NCI-H345 treated with DMSO at 0.1 percent for 48 hours (cell line): ENCODE data around the gene DNAH14.
A peak's percentile ranks its signal among the peaks of the same experiment; 100 is the strongest.

Experiments
- DNase-seq: peaks from one replicate; lab custom pipeline; 2025; ENCODE audit not compliant: unreplicated experiment; lab: John Stamatoyannopoulos, UW

DNAH14 gene

GRCh38 chr1:225388372-225388771 lies 458.9 kb downstream of the DNAH14 start:
- DNase-seq: no peak

- DNase-seq: no peak
These were observed 460.4 kb downstream of the DNAH14 start for GRCh38 chr1:225389843-225390242.

- DNase-seq: no peak
These were observed 466.9 kb downstream of the DNAH14 start for GRCh38 chr1:225396357-225396756.

GRCh38 chr1:225400968-225401367 lies 471.5 kb downstream of the DNAH14 start:
- DNase-seq: no peak

- no peak for DNase-seq
These were observed 477.7 kb downstream of the DNAH14 start for GRCh38 chr1:225406976-225407725.

DNA sequence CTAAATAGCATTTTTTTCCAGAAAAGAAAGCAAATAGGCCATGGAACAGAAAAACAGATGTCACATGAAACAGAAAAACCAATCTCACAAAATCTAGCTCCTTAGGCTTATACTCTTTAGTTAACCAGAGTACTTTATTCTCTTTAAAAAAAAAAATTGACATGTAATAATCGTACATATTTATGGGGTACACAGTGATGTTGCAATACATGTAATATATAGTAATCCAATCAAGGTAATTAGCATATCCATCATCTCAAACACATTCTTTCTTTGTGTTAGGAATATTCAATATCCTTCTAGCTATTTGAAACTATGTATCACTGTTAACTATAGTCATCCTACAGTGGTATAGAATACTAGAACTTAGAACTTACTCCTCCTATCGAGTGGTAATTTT lies 478.3 kb downstream of the DNAH14 start:
- DNase-seq: no peak

DNA sequence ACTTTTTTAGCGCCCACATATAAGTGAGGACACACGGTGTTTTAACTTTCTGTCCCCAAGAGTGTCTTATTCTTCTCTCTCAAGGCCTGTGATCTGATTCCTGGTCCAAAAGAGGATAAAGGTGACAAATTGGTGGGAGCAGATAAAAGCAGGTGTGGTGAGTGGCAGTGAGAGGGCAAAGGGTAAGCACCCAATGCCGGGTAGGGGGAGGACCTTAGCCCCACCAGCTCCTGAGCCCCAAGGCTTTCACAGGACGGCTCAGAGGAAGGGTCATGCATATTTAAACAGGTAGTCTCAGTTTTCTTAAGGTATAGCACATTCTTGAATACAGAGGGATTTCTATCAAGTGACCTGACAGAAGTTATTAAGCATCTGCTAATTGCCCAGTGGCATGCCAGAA lies 478.8 kb downstream of the DNAH14 start:
- no peak for DNase-seq

DNA sequence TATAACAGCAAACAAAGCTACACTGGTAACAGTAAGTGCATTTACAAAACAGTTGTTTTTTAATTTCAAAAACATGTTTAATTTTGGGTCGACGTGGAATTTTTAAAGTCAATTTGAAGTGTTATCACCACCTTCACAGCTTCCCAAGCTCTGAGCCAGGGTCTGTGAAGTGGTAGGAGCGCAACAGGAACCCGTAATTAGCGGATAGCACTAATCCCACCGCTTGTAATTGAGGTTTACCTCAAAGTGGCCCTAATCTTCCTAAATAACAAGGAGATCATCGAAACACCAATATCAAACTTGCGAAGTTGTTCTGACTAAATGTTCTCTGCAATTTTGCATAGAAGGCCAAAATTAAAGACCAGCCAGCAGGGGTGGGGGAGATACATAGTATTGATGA lies 479.6 kb downstream of the DNAH14 start:
- no peak for DNase-seq

DNA sequence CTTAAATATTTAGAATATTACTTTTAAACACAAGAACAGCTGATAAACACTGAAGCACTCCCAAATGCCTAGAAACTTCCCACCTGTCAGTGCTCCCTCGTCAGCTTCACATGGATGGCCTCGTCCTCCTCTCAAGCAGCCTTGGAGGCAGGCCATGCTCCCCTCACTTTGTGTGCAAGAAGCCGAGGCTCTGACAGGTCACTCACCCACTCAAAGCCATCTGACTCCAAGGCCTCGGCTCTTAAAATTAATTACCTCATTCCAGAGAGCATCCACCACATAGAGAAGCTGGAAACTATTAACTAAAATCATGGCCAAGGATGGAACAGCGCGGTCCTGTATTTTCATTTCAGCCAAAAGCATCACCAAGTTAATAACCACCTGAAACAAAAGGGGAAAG lies 480.6 kb downstream of the DNAH14 start:
- DNase-seq: no peak

DNA sequence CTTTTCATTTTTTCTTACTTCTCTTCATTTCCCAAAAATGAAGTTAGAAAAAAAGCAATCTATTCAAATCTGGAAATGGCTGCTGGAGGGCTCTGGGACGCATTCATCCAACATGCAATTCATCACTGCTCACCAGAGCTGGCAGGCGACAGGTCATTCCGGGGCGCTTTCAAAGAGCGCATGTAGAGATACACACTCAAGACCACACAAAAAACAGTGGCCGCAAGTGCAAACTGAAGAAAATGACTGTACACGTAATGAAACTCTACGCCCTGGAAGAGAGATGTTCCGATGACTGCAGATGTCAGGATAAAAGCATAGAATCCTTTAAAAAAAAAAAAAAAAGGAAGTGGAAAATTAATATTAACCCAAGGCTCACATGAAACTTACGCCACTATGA lies 482.8 kb downstream of the DNAH14 start:
- DNase-seq: no peak

DNA sequence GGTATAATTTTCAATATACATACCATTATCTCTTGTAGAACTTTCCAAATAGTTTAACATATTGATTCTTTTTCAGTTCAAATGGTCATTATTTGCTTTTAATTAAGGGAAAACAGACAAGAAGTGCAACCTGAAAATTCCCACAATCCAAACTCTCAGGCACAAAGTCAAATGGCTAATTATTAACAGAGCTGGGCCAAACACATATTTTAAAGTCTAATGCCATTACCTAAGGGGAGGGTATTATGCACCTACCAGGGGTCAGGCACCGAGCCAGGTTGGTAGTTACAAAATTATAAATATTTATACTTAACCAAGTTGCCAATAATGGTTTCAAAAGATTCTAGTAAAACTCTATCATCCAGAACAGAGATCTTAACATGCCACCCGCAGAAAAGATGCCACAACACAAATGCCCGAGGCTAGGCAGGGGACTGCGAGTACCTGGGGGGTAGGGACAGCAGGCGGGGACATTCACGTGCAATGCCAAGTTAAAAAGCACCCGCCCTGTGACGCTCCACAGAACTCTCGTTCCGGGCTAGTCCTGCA lies 483.4 kb downstream of the DNAH14 start:
- no peak for DNase-seq

GRCh38 chr1:225413708-225414375 lies 484.4 kb downstream of the DNAH14 start:
- no peak for DNase-seq

DNA sequence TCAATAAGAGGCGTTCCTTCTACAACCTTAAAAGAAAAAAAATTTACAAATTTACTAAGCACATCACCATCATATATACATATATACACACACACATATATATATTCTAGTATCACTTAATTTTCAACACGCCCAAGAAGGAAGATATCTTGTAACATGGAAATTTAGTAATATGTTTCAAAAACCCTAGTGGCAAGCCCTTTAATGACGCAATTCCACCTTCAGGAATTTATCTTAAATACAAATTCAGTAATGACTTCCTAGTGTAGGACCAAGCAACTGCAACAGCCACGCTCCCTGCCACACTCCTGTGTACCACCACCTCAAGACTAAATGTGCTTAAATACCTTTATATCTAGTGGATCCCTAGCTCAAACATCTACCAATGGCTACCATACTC lies 485.8 kb downstream of the DNAH14 start:
- no peak for DNase-seq

GRCh38 chr1:225415967-225416745 lies 486.7 kb downstream of the DNAH14 start:
- no peak for DNase-seq

DNA sequence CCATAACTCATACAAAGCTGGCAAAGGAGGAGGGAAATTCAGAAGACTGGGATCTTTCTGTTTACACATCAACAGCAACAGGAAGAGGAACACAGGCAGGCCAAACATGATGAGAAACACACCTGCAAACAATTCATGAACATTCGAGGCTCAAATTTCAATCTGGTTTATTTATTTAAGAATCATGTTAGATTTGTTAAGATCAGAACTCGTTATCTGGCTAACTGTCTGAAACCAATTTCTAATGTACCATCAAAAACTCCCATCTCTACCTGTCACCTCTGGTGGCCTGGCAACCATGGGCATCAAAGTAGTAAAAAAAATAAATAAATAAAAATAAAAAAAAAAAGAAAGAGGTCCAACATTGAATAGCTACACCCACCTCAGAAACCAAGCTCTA lies 488.6 kb downstream of the DNAH14 start:
- DNase-seq: no peak

DNA sequence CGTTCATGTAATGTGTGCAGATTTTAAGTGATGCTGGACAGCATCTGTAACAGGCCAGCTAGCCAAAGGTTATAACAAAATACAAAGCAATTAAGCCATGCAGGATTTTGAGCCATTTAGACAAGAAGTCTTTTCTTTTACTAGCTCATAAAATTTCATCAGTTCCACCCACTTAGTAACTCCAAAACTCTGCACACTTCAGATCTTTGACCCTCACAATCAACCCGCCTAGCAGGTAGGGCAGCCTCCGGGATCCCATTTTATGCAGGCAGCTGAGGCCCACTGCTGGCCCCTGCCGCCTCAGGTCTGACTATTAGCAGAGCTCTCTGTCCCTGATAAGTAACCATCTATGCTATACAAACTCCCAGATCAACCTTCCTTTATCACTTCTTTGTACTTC lies 489.1 kb downstream of the DNAH14 start:
- DNase-seq: no peak

DNA sequence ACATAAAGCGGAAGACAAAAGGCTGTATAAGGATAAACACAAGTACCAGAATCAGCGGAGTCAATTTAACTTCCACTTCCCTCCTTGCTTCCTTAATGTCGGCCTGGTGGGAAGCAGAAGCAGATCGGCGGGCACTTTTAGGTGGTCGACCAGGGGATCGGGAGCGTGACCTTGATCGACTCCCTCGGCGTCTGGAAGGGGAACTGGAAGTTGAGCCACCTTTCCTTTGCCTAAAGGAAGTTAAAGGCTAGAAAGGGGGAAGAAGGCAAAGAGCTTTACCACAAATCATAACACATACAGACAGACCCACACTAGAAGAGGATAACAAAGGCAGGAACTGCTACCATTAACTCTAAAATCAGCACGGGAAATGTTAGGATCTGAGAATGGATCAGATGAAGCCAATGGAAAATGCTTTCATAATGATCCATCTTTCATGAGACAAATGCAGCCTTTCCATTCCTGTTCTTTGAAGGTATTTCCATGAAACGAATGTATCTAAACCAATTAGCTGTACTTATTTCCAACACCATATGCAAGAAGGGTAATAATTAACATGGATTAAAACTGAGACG lies 492.6 kb downstream of the DNAH14 start:
- DNase-seq: no peak

DNA sequence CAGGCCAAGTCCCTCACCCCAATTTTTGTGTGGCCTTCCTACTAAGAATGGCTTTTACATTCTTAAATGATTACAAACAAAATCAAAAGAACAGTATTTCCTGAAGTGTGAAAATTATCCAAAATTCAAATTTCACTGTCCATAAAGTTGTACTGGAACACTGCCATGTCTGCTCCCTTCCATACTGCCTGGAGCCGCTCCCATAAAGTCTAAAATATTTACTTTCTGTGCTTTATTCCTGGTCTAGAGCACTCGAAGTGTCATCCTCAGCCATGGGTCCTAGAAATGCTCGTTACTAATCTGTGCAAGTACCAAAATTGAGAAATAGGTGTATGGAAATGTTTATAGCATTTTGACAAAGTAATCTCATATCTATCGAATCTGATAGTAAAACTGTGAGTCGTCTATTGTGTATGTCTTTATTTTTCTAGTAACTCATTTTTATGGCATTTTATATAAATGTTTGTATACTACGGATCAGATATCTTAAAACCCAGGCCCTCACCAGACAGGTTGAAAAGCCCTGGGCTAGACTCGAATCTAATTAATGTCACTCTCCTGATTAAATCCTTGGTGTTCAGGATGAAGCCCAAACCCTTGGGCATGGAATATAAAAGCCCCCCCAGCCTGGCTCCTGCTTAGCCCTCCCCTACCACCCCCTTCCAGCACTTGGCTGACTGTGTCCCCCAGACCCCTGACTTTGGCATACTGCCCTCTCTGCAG lies 493.5 kb downstream of the DNAH14 start:
- no peak for DNase-seq

DNA sequence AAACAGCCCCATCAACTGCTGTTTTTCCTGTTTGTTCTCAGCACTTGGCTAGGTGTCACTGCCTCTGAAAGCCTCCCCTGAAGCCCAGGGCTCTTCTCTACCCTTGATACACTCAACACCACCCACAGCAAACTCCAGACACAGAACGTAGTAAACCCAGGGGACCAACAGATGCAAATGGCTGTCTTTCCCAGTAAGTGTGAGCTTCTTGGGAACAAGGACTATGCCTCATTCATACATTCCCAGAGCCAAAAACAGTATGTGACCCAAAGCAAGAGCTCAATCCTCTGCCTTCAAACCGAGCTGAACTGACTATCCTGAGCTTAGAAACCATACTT lies 494.0 kb downstream of the DNAH14 start:
- peak; percentile 28 for DNase-seq

GRCh38 chr1:225424562-225425200 lies 495.2 kb downstream of the DNAH14 start:
- no peak for DNase-seq
